ENCODE data around the gene FGF3. TPM values are rescaled to one million over a fixed set of nuclear protein-coding genes. Genes with fewer than 3 reads are reported as not detected.

The FGF3 gene
- total and polyA plus RNA-seq, 9 of the 15 experiments (the other 6 are each of a cell fraction or from before 2014, with no cell fraction given), result not detected

DNA sequence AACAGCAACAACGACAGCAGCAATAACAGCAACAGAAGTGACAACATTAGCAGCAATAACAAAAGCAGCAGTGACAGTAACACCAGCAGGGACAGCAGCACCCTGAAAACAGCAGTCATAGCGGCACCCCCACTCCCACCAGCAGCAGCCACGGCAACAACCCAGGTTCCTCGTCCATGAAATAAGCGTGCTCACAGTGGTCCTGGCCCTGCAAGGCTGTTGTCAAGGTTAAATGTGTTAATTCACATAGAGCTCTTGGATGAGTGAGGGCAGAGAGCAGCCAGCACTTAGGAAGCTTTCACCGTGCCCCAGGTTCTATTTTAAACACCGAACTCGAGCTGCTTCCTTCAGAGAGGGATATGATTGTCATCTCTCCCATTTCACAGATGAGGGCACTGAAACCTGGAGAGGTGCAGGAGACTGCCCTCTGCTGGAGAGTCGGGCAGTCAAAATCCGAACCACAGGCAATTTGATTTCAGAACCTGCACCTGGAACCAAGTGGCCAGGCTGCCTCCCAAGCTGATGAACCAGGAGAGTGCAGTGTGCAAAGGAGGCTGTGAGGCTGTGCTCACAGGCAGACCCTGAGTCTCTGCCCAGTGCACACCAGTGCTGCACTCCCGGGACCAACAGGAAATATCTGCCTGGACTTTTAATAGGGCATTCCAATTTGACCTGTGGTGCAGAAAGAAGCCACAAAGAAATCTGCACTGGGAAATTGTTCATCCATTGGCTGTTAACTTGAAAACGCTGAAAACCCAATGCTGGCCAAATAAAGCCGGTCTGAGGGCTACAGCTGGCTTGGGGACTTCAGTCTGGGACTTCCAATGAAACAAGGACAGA is 22.9 kb upstream of the FGF3 start:
- DNase-seq (ENCODE audit: extremely low read depth in 1 of 4, low spot score in 3 of 4), result peak; percentile 45 to 60 (median 51)
- no peaks in the 10 kb centered on the region for H3K9me3 ChIP-seq (replicated peaks; ENCODE audit: control insufficient read depth, insufficient read depth, low read depth, low read length)
- ChIA-PET POLR2A (no interaction called here), CTCF (ENCODE audit: low intra/inter-chr PET ratio) (interaction anchor here (0.6 kb wide), 1 partner anchor 151 kb away, joined by 4 read pairs; no protein-coding TSS in a partner anchor)
- FAIRE-seq, result peak; percentile 69
- peak; percentile 36; the same call in 1 of the 3 replicates for ATAC-seq
- no peak overlapping the region for H2AFZ ChIP-seq (ENCODE audit: low read depth, low read length)
- no peak overlapping the region for H3K4me3 ChIP-seq
- peaks cover 0 to 26% of the 10 kb centered on the region in 2 experiments; a peak in 3 of 5 replicates for H3K27me3 ChIP-seq (ENCODE audit: control insufficient read depth in 2 of 2, insufficient read depth in 2 of 2, low read length in 2 of 2)
- intact Hi-C loops (cut with micrococcal nuclease), result loop anchor here (5.0 kb wide), 1 partner anchor 155 kb away; no protein-coding TSS in a partner anchor
- no peaks in the 10 kb centered on the region for H3K79me2 ChIP-seq (ENCODE audit: control insufficient read depth, insufficient read depth, low read length)
- H3K27ac ChIP-seq (ENCODE audit: extremely low read depth, low read depth, low read length), result no peak overlapping the region
- WGBS (ENCODE audit: insufficient coverage, low coverage, missing lambda C conversion rate), result under 1% methylated on average over 13 of the region's 13 CpGs
- H4K20me1 ChIP-seq (replicated peaks; ENCODE audit: control insufficient read depth, insufficient read depth, low read length), result no peaks in the 10 kb centered on the region
- H3K4me1 ChIP-seq (replicated peaks in 1 of 2; ENCODE audit: control insufficient read depth in 2 of 2, insufficient read depth in 2 of 2, low read length in 2 of 2), result peaks cover 0 to 4% of the 10 kb centered on the region in 2 experiments; a peak in 1 of 5 replicates
- in situ Hi-C loops (cut with MboI), result no loop called here
- no peaks in the 10 kb centered on the region for H3K36me3 ChIP-seq (ENCODE audit: control insufficient read depth, insufficient read depth, low read length)
- peaks cover 4% of the 10 kb centered on the region for H3K9me1 ChIP-seq (ENCODE audit: control insufficient read depth, insufficient read depth, low read length)
- H3K9ac ChIP-seq (ENCODE audit: insufficient read depth in 1 of 2, low read depth in 2 of 2, low read length in 2 of 2), result no peak overlapping the region
- BruUV-seq (replicated peaks), result no TSS peak
- no peak overlapping the region for H3K4me2 ChIP-seq (ENCODE audit: insufficient read depth, low read length)
- TF ChIP-seq, protein P1, sequence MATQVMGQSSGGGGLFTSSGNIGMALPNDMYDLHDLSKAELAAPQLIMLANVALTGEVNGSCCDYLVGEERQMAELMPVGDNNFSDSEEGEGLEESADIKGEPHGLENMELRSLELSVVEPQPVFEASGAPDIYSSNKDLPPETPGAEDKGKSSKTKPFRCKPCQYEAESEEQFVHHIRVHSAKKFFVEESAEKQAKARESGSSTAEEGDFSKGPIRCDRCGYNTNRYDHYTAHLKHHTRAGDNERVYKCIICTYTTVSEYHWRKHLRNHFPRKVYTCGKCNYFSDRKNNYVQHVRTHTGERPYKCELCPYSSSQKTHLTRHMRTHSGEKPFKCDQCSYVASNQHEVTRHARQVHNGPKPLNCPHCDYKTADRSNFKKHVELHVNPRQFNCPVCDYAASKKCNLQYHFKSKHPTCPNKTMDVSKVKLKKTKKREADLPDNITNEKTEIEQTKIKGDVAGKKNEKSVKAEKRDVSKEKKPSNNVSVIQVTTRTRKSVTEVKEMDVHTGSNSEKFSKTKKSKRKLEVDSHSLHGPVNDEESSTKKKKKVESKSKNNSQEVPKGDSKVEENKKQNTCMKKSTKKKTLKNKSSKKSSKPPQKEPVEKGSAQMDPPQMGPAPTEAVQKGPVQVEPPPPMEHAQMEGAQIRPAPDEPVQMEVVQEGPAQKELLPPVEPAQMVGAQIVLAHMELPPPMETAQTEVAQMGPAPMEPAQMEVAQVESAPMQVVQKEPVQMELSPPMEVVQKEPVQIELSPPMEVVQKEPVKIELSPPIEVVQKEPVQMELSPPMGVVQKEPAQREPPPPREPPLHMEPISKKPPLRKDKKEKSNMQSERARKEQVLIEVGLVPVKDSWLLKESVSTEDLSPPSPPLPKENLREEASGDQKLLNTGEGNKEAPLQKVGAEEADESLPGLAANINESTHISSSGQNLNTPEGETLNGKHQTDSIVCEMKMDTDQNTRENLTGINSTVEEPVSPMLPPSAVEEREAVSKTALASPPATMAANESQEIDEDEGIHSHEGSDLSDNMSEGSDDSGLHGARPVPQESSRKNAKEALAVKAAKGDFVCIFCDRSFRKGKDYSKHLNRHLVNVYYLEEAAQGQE (IDR thresholded peaks at IDR 0.05; ENCODE audit: borderline replicate concordance), result peak; percentile 28; the same call in 1 of the 2 replicates
- TF ChIP-seq, protein P1 (CRISPR knock-in tag; IDR thresholded peaks at IDR 0.05; ENCODE audit: low read depth), result no peak
- TF ChIP-seq RCOR1 (IDR thresholded peaks at IDR 0.05; ENCODE audit: borderline replicate concordance in 1 of 2, low read depth in 2 of 2, low read length in 2 of 2), result 0 out of 4 replicates have a peak, but pooled peaks of 1 of the 2 experiments have one; percentile 26
- no peak for TF ChIP-seq TCFL5 (CRISPR knock-in tag; conservative IDR thresholded peaks at IDR 0.05)
- TF ChIP-seq, protein P2, sequence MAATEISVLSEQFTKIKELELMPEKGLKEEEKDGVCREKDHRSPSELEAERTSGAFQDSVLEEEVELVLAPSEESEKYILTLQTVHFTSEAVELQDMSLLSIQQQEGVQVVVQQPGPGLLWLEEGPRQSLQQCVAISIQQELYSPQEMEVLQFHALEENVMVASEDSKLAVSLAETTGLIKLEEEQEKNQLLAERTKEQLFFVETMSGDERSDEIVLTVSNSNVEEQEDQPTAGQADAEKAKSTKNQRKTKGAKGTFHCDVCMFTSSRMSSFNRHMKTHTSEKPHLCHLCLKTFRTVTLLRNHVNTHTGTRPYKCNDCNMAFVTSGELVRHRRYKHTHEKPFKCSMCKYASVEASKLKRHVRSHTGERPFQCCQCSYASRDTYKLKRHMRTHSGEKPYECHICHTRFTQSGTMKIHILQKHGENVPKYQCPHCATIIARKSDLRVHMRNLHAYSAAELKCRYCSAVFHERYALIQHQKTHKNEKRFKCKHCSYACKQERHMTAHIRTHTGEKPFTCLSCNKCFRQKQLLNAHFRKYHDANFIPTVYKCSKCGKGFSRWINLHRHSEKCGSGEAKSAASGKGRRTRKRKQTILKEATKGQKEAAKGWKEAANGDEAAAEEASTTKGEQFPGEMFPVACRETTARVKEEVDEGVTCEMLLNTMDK (IDR thresholded peaks at IDR 0.05; ENCODE audit: borderline replicate concordance, insufficient read depth, low read depth, low read length, poor library complexity, severe bottlenecking), result peak; percentile 22
- TF ChIP-seq ZNF436 (CRISPR knock-in tag; IDR thresholded peaks at IDR 0.05), result no peak
- TF ChIP-seq RAD21 (CRISPR knock-in tag; conservative IDR thresholded peaks at IDR 0.05 in 1 of 2, IDR thresholded peaks at IDR 0.05 in 1 of 2), result peak in 1 of 2 experiments; percentile 54; a peak in 2 of 4 replicates
- TF ChIP-seq IFI16 (CRISPR knock-in tag; IDR thresholded peaks at IDR 0.05), result no peak
- TF ChIP-seq ESRRA (IDR thresholded peaks at IDR 0.05; ENCODE audit: borderline replicate concordance, low read depth), result 0 out of 2 replicates have a peak, but pooled peaks have one; percentile 14

Measured in K562 (cell line).